Measurements from ENCODE around the gene CDH13. TPM values are rescaled to one million over a fixed set of nuclear protein-coding genes. Genes with fewer than 3 reads are reported as not detected.

Gene CDH13
- polyA plus RNA-seq, 2 of the 4 experiments (the other 2 are of a cell fraction) = not detected

DNA sequence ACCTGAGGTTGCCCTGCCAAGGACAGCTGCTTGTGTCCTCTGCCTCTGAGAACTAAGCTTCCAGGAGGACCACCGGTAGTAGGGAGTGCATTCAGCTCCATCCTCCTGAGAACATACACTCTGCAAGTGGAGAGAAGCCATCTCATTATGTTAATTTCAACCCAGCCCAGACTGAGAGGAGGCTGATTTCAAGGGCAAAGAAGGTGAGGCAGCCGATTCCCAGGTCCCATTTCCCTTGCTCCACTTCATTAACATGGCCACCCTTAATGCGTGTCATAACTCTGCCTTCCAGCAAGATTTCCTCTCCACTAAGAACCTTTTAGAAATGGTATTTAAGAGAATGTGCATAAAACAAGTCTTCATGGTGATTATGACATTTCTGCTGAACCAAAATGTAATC is 72.5 kb downstream of the CDH13 start:
- Histone ChIP-seq H3K4me3 (no peak overlapping the region), H3K9me3 (no peaks in the 10 kb centered on the region), H3K4me2 (no peak overlapping the region), H3K4me1 (no peaks in the 10 kb centered on the region), H3K27ac (no peak overlapping the region)
- ATAC-seq (no peak), FAIRE-seq (no peak), DNase-seq (ENCODE audit: low read depth in 1 of 2, low spot score in 1 of 2) (no peak)
- no peak for TF ChIP-seq CEBPB (IDR thresholded peaks at IDR 0.05)
- no peak for TF ChIP-seq CTCF (IDR thresholded peaks at IDR 0.05)
- no peak for TF ChIP-seq TP53 (CRISPR knock-in tag; IDR thresholded peaks at IDR 0.05)
- TF ChIP-seq NPAS2 (CRISPR knock-in tag; IDR thresholded peaks at IDR 0.05; ENCODE audit: borderline replicate concordance) = no peak
- TF ChIP-seq POLR2A (IDR thresholded peaks at IDR 0.05; ENCODE audit: low read length) = no peak
- TF ChIP-seq RARB (CRISPR knock-in tag; IDR thresholded peaks at IDR 0.05) = no peak
- TF ChIP-seq SMC3 (IDR thresholded peaks at IDR 0.05) = no peak
- TF ChIP-seq HOXB13 (CRISPR knock-in tag; IDR thresholded peaks at IDR 0.05; ENCODE audit: low read depth) = no peak
- TF ChIP-seq SREBF2 (IDR thresholded peaks at IDR 0.05) = no peak
- no peak for TF ChIP-seq KDM1A (IDR thresholded peaks at IDR 0.05; ENCODE audit: low read depth)
- TF ChIP-seq GATA3 (IDR thresholded peaks at IDR 0.05; ENCODE audit: borderline replicate concordance) = no peak
- no peak for TF ChIP-seq RNF2 (IDR thresholded peaks at IDR 0.05; ENCODE audit: borderline replicate concordance, low read depth)
- no peak for TF ChIP-seq POLR2AphosphoS2 (conservative IDR thresholded peaks at IDR 0.05; ENCODE audit: low read length)
- TF ChIP-seq ELK1 (IDR thresholded peaks at IDR 0.05; ENCODE audit: low read depth, low read length) = no peak
- no peak for TF ChIP-seq CHD2 (IDR thresholded peaks at IDR 0.05; ENCODE audit: low read length, partially characterized antibody)
- 9% methylated on average over 3 of the region's 3 CpGs for WGBS (ENCODE audit: missing lambda C conversion rate)
- POLR2A ChIA-PET = no interaction called here
- CTCF ChIA-PET = interaction anchor here (0.6 kb wide), 1 partner anchor 14 kb away, joined by 3 read pairs; no protein-coding TSS in a partner anchor

- H3K9me3 ChIP-seq = no peaks in the 10 kb centered on the region
- no peaks in the 10 kb centered on the region for H3K4me1 ChIP-seq
- TF ChIP-seq SREBF2 (IDR thresholded peaks at IDR 0.05) (no peak), EP300 (IDR thresholded peaks at IDR 0.05) (no peak), HES2 (IDR thresholded peaks at IDR 0.05) (no peak), ZC3H11A (IDR thresholded peaks at IDR 0.05) (no peak), RAD21 (conservative IDR thresholded peaks at IDR 0.05 in 1 of 2, IDR thresholded peaks at IDR 0.05 in 1 of 2) (no peak), POLR2AphosphoS2 (conservative IDR thresholded peaks at IDR 0.05; ENCODE audit: low read length) (no peak), CTCF (IDR thresholded peaks at IDR 0.05) (no peak), JUN (IDR thresholded peaks at IDR 0.05) (no peak), RCOR1 (IDR thresholded peaks at IDR 0.05; ENCODE audit: low read depth, low read length) (no peak), ELK1 (IDR thresholded peaks at IDR 0.05; ENCODE audit: low read depth, low read length) (no peak), ESRRA (IDR thresholded peaks at IDR 0.05; ENCODE audit: borderline replicate concordance, low read length) (no peak), CBX8 (IDR thresholded peaks at IDR 0.05) (no peak), EHMT2 (IDR thresholded peaks at IDR 0.05; ENCODE audit: low read depth) (no peak), E2F6 (IDR thresholded peaks at IDR 0.05; ENCODE audit: borderline replicate concordance, low read depth) (no peak), HOXB5 (CRISPR knock-in tag; IDR thresholded peaks at IDR 0.05) (no peak), EHF (CRISPR knock-in tag; IDR thresholded peaks at IDR 0.05) (no peak), CEBPB (IDR thresholded peaks at IDR 0.05) (no peak), JUNB (IDR thresholded peaks at IDR 0.05) (no peak), POLR2A (IDR thresholded peaks at IDR 0.05; ENCODE audit: low read length) (no peak), HOXA7 (CRISPR knock-in tag; IDR thresholded peaks at IDR 0.05) (no peak)
- ATAC-seq (no peak), FAIRE-seq (no peak), DNase-seq (ENCODE audit: low read depth in 1 of 2, low spot score in 1 of 2) (no peak)
- ChIA-PET CTCF (interaction anchor here (0.7 kb wide), 1 partner anchor 14 kb away, joined by 3 read pairs; no protein-coding TSS in a partner anchor), POLR2A (interaction anchor here (0.6 kb wide), 1 partner anchor 14 kb away, joined by 3 read pairs; no protein-coding TSS in a partner anchor)
- H3K4me2 ChIP-seq = no peak overlapping the region
- WGBS (ENCODE audit: missing lambda C conversion rate) = 24% methylated on average over 9 of the region's 9 CpGs
- no peak overlapping the region for H3K4me3 ChIP-seq
- H3K27ac ChIP-seq = no peak overlapping the region
Measured at GRCh38 chr16:82699711-82700495, 73.1 kb downstream of the CDH13 start.
